IgD-negative memory B cell (primary cell): Measurements from ENCODE around the gene FOXP1. TPM values are rescaled to one million over a fixed set of nuclear protein-coding genes. Genes with fewer than 3 reads are reported as not detected.
A peak's percentile ranks its signal among the peaks of the same experiment; 100 is the strongest.

Source experiments
- H3K27ac Mint-ChIP-seq, 3 donors: one replicate each; pipeline ENCODE4 v1.8.0; 2020 to 2022; ENCODE audit warnings: mild to moderate bottlenecking in 3 of 3, mixed read lengths in 3 of 3, moderate library complexity in 1 of 3
- H3K27me3 Mint-ChIP-seq: one replicate; pipeline ENCODE4 v1.8.0; 2021; ENCODE audit warnings: mixed read lengths
- H3K36me3 Mint-ChIP-seq: one replicate; pipeline ENCODE4 v1.8.0; 2020; ENCODE audit warnings: mild to moderate bottlenecking, mixed read lengths
- H3K4me1 Mint-ChIP-seq, 3 donors: one replicate each; pipeline ENCODE4 v1.8.0; 2020 to 2022; ENCODE audit warnings: mixed read lengths in 3 of 3, mild to moderate bottlenecking in 1 of 3
- H3K4me3 Mint-ChIP-seq, 4 donors: one replicate each; pipeline ENCODE4 v1.8.0; 2020 to 2022; ENCODE audit warnings: mild to moderate bottlenecking in 4 of 4, mixed read lengths in 4 of 4, moderate library complexity in 3 of 4
- H3K9me3 Mint-ChIP-seq, 3 donors: one replicate each; pipeline ENCODE4 v1.8.0; 2020 to 2021; ENCODE audit warnings: mixed read lengths in 3 of 3, mild to moderate bottlenecking in 1 of 3
- polyA plus RNA-seq: library from polyadenylated mRNA; unstranded; fragments of 300-500 nt; fragmentation: Illumina TruSeq; gene quantifications from one replicate; pipeline ENCODE4 v1.2.3, GENCODE V29; 2021

FOXP1 gene
- polyA plus RNA-seq, 1 donor from 2014 or later = 277 TPM

DNA sequence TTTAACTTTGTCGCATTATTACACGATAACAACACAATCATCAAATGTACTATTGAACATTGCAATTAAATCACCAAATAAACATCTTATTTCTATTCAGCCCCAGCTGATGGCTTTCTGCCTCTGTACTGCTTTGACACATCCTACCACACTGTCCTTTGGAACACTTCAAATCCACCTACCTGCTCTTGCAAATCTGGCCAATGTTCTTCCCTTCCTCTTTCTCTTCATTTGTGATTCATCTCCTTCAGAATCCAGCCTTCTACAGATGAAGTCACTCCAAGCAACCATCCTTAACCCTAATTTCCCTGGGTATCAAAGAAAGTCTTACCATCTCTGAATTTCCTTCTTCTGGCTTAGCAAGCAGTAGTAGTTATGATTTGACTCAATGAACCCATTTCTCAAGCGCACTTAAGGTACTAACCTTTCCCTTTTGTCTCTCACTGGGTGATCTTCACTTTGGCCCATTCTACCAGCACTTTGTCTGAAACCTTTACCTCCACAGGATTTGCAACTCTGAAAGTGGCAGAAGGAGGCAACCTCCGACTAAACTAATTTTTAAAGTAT is 502.9 kb downstream of the FOXP1 start:
- peaks cover 47 to 69% (median 61%) of the 10 kb centered on the region in 3 donors for H3K4me1 Mint-ChIP-seq
- no peaks in the 10 kb centered on the region for H3K9me3 Mint-ChIP-seq
- H3K36me3 Mint-ChIP-seq = peaks cover 7% of the 10 kb centered on the region
- H3K4me3 Mint-ChIP-seq = peak overlapping the region in 1 of 4 donors; percentile 6
- H3K27me3 Mint-ChIP-seq = no peaks in the 10 kb centered on the region
- H3K27ac Mint-ChIP-seq = peak overlapping the region; percentile 18 to 93 (median 55)

GRCh38 chr3:71078723-71079525 is 504.6 kb downstream of the FOXP1 start:
- H3K27ac Mint-ChIP-seq = peak overlapping the region; percentile 68 to 93 (median 76)
- H3K9me3 Mint-ChIP-seq = no peaks in the 10 kb centered on the region
- no peaks in the 10 kb centered on the region for H3K27me3 Mint-ChIP-seq
- peak overlapping the region in 3 of 4 donors; percentile 44 to 76 (median 73) for H3K4me3 Mint-ChIP-seq
- peaks cover 43 to 71% (median 57%) of the 10 kb centered on the region in 3 donors for H3K4me1 Mint-ChIP-seq
- H3K36me3 Mint-ChIP-seq = peaks cover 7% of the 10 kb centered on the region

- Mint-ChIP-seq H3K27ac (peak overlapping the region; percentile 33 to 88 (median 68)), H3K9me3 (no peaks in the 10 kb centered on the region), H3K4me1 (peaks cover 40 to 66% (median 57%) of the 10 kb centered on the region in 3 donors), H3K36me3 (peaks cover 6% of the 10 kb centered on the region), H3K27me3 (no peaks in the 10 kb centered on the region), H3K4me3 (peak overlapping the region; percentile 22 to 79 (median 48))
These were observed 505.3 kb downstream of the FOXP1 start for GRCh38 chr3:71078199-71078598.

DNA sequence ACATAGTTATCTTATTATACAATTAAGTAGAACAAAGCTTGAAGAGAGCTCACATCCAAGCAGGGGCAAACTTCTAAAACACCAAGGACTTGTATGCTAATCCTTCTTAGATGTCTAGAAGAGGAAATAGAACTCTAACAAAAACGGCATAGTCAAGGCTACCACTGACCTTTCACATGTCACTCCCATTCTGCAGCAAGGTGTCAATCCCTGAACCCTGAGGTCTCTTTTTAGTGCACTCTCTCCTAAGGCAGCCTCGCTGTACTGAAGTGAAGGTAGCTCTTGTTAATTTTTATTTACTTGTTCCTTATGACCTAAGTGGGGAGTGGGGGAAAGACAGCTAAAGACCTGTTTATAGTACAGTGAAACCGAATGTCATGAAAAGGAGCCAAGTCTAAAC is 506.5 kb downstream of the FOXP1 start:
- Mint-ChIP-seq H3K9me3 (no peaks in the 10 kb centered on the region), H3K4me1 (peaks cover 40 to 68% (median 62%) of the 10 kb centered on the region in 3 donors), H3K4me3 (peak overlapping the region in 2 of 4 donors; percentile 39 to 61), H3K27ac (peak overlapping the region; percentile 55 to 88 (median 68)), H3K27me3 (no peaks in the 10 kb centered on the region), H3K36me3 (peaks cover 6% of the 10 kb centered on the region)

- no peaks in the 10 kb centered on the region for H3K27me3 Mint-ChIP-seq
- H3K27ac Mint-ChIP-seq = peak overlapping the region in 2 of 3 donors; percentile 54 to 68
These were observed 507.0 kb downstream of the FOXP1 start for GRCh38 chr3:71076361-71077002.

GRCh38 chr3:71075494-71075893 is 508.0 kb downstream of the FOXP1 start:
- no peaks in the 10 kb centered on the region for H3K9me3 Mint-ChIP-seq
- peak overlapping the region in 1 of 4 donors; percentile 58 for H3K4me3 Mint-ChIP-seq
- H3K4me1 Mint-ChIP-seq = peaks cover 34 to 57% (median 54%) of the 10 kb centered on the region in 3 donors
- H3K36me3 Mint-ChIP-seq = peaks cover 3% of the 10 kb centered on the region
- no peaks in the 10 kb centered on the region for H3K27me3 Mint-ChIP-seq
- peak overlapping the region in 1 of 3 donors; percentile 5 for H3K27ac Mint-ChIP-seq

More at GRCh38 chr3:71076361-71077002, 507.0 kb downstream of the FOXP1 start:
- Mint-ChIP-seq H3K9me3 (no peaks in the 10 kb centered on the region), H3K4me1 (peaks cover 39 to 67% (median 60%) of the 10 kb centered on the region in 3 donors), H3K4me3 (no peak overlapping the region), H3K36me3 (peaks cover 6% of the 10 kb centered on the region)

GRCh38 chr3:71074423-71074822 is 509.1 kb downstream of the FOXP1 start:
- no peaks in the 10 kb centered on the region for H3K9me3 Mint-ChIP-seq
- H3K27me3 Mint-ChIP-seq = no peaks in the 10 kb centered on the region
- peaks cover 34 to 56% (median 56%) of the 10 kb centered on the region in 3 donors for H3K4me1 Mint-ChIP-seq
- no peak overlapping the region for H3K4me3 Mint-ChIP-seq
- peaks cover 3% of the 10 kb centered on the region for H3K36me3 Mint-ChIP-seq
- peak overlapping the region in 2 of 3 donors; percentile 5 to 42 for H3K27ac Mint-ChIP-seq

DNA sequence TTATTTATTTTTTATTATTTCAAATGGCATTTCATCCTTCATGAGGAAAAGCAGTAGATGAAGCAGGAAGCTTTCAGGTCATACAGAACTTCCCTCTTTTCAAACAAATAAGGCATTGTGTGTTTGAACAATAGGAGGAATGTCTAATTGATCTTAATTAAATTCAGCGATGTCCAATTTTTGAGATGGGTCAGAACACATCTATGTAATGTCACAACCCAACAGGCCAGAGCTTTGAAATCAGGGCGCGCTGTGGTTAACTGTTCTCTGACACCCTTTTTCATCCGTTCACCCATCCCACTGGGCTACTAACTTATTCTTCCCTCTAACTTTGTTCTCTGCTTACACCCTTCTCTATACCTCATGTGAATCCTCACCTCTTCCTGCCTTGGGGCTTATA is 510.5 kb downstream of the FOXP1 start:
- Mint-ChIP-seq H3K36me3 (peaks cover 2% of the 10 kb centered on the region), H3K27me3 (no peaks in the 10 kb centered on the region), H3K27ac (peak overlapping the region in 2 of 3 donors; percentile 10 to 91), H3K4me3 (peak overlapping the region in 1 of 4 donors; percentile 59), H3K4me1 (peaks cover 31 to 53% (median 53%) of the 10 kb centered on the region in 3 donors), H3K9me3 (no peaks in the 10 kb centered on the region)

GRCh38 chr3:71072287-71072686 is 511.2 kb downstream of the FOXP1 start:
- H3K27ac Mint-ChIP-seq = peak overlapping the region in 2 of 3 donors; percentile 10 to 83
- no peaks in the 10 kb centered on the region for H3K27me3 Mint-ChIP-seq
- H3K36me3 Mint-ChIP-seq = peaks cover 2% of the 10 kb centered on the region
- H3K4me1 Mint-ChIP-seq = peaks cover 26 to 50% (median 48%) of the 10 kb centered on the region in 3 donors
- no peak overlapping the region for H3K4me3 Mint-ChIP-seq
- no peaks in the 10 kb centered on the region for H3K9me3 Mint-ChIP-seq

DNA sequence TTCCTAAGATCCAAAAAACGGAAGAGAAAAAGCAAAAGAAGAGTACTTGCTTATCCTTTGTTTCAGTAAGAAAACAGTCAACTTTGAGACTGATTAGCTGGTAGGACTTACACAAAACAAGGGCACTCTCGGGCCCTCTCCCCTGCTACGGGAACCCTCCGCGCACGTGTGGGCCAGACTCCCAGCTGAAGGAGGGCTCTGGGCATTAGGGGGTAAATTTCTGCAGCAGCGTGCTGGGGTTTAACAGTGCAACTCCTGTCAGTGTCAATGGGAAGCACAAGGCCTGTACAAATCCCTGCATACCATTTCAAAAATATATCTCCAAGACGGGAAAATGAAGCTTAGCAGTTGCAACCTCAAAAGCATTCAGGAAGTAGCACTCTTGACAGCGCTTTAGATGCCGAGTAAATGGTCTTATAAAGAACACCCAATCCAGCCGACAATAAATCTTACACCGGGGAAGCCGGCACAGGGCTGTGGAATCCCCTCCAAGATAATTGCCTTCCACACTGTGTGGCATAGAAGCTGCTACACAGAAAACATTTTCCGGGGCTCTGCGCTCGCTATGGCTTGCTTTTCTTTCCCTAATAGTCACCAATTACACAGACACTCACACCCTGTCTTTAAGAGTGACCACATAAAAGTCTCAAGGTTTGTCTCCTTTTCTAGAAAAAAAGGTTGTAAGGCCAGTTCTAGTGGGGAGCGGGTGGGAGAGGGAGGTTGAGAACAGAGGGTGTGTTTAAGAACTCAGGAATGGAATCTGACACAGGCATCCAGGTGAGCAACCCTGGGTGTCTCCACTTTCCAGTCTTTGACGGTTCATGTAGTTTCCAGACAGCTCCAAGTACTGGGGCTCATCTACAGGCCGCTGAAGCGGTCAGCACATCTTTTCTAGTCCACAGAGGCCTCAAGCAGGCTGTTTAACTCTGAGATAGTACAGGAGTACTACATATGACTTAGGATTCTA is 512.7 kb downstream of the FOXP1 start:
- no peak overlapping the region for H3K4me3 Mint-ChIP-seq

GRCh38 chr3:71069797-71070196 is 513.7 kb downstream of the FOXP1 start:
- Mint-ChIP-seq H3K27me3 (no peaks in the 10 kb centered on the region), H3K27ac (peak overlapping the region in 2 of 3 donors; percentile 59 to 78), H3K4me1 (peaks cover 30 to 54% (median 40%) of the 10 kb centered on the region in 3 donors), H3K9me3 (no peaks in the 10 kb centered on the region), H3K4me3 (peak overlapping the region in 3 of 4 donors; percentile 22 to 51 (median 30)), H3K36me3 (peaks cover 2% of the 10 kb centered on the region)

More for the DNA sequence above, 512.7 kb downstream of the FOXP1 start:
- Mint-ChIP-seq H3K27me3 (no peaks in the 10 kb centered on the region), H3K4me1 (peaks cover 30 to 55% (median 41%) of the 10 kb centered on the region in 3 donors), H3K36me3 (peaks cover 2% of the 10 kb centered on the region), H3K9me3 (no peaks in the 10 kb centered on the region), H3K27ac (peak overlapping the region; percentile 59 to 87 (median 74))

DNA sequence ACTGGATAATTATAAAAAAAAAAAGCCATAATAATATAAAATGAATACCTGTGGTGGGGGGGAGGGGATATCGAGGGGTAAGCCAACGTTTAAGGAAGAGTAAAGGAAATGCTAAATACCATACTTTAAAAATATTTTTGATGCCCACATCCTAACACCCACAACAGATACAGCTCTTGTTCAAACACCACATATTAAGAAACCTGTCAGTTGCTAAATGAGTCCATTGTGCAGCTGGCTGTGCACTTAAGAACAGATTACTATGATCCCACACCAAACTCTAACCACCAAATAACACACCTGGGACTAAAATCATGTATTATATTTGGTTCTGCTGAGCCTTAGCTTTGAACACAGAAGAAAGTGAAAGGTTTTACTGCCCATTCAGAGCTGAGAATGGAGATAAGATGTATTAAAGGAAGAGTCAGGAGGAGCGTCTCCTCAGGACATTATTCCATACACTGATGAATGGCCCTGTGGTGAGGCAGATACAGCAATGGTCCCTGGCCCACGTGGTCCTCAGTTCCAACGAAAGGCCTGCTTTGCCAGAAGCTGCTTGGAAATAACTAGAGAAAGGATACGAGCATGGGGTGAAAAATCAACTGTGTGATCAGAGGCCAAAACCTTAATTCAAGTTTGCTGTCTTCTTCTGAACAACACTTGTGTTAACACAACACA is 515.4 kb downstream of the FOXP1 start:
- Mint-ChIP-seq H3K4me3 (peak overlapping the region in 1 of 4 donors; percentile 67), H3K36me3 (peaks cover under 1% of the 10 kb centered on the region), H3K27ac (peak overlapping the region in 2 of 3 donors; percentile 77 to 78), H3K9me3 (no peaks in the 10 kb centered on the region), H3K4me1 (peaks cover 25 to 45% (median 35%) of the 10 kb centered on the region in 3 donors), H3K27me3 (no peaks in the 10 kb centered on the region)

- Mint-ChIP-seq H3K36me3 (no peaks in the 10 kb centered on the region), H3K4me1 (peaks cover 23 to 46% (median 39%) of the 10 kb centered on the region in 3 donors), H3K27me3 (no peaks in the 10 kb centered on the region), H3K4me3 (peak overlapping the region in 3 of 4 donors; percentile 92 to 97 (median 96)), H3K27ac (peak overlapping the region; percentile 97 to 99 (median 98)), H3K9me3 (no peaks in the 10 kb centered on the region)
These were observed 516.7 kb downstream of the FOXP1 start for GRCh38 chr3:71066849-71067261.
